ENCODE data around the gene CORO2A. TPM values are rescaled to one million over a fixed set of nuclear protein-coding genes. Genes with fewer than 3 reads are reported as not detected.

Gene CORO2A
- total RNA-seq, 1 experiment from 2014 or later, result 32.5 TPM

DNA sequence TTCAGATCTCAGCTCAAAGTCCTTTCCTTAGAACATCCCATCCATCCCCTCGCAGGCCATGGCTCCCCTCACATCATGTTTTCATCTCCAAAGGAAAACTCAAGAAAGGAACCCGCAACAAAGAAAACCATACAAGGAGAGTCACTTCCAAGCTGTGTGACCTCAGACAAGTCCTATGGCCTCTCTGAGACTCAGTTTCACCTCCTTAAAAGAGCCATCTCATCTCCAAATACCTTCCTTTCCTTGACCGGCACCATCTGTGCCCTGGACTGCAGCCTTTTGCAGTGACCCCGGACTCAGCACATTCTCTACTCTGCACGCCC lies 10.7 kb downstream of the CORO2A start:
- ATAC-seq (no peak), DNase-seq (ENCODE audit: low spot score) (no peak)
- H3K4me3 Mint-ChIP-seq, result no peak overlapping the region
- H3K27ac Mint-ChIP-seq, result peak overlapping the region; percentile 51
- H3K36me3 Mint-ChIP-seq, result no peaks in the 10 kb centered on the region
- no peaks in the 10 kb centered on the region for H3K27me3 Mint-ChIP-seq (ENCODE audit: low read depth)
- ChIA-PET CTCF (no interaction called here), POLR2A (no interaction called here)
- H3K9me3 Mint-ChIP-seq, result no peaks in the 10 kb centered on the region
- peaks cover 31% of the 10 kb centered on the region for H3K4me1 Mint-ChIP-seq
- TF ChIP-seq ESRRA (CRISPR knock-in tag; IDR thresholded peaks at IDR 0.05; ENCODE audit: borderline replicate concordance) (no peak), NR1H2 (CRISPR knock-in tag; IDR thresholded peaks at IDR 0.05) (no peak), CBFB (CRISPR knock-in tag; IDR thresholded peaks at IDR 0.05; ENCODE audit: low read depth) (no peak), OVOL2 (CRISPR knock-in tag; IDR thresholded peaks at IDR 0.05; ENCODE audit: borderline replicate concordance) (no peak), JUN (CRISPR knock-in tag; IDR thresholded peaks at IDR 0.05) (no peak), ZNF219 (CRISPR knock-in tag; IDR thresholded peaks at IDR 0.05; ENCODE audit: borderline replicate concordance) (no peak), NFE2L1 (CRISPR knock-in tag; IDR thresholded peaks at IDR 0.05) (no peak)

DNA sequence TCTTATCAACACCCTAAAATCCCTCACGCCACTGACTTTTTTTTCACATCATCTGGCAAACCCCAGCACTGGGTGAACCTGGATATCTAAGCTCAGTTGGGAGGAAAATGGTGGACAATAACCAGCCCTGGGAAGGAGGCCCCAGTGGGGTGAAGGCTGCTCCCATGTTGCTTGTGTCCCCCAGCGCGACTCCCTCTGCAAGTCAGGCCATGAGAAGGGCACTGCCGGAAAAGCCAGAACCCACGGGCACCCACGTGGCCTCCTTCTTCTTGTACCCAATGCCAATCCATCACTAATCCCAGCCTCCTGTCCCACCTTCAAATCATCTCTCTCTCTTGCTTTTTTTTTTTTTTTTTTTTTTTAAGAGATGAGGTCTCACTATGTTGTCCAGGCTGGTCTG lies 11.4 kb downstream of the CORO2A start:
- ChIA-PET POLR2A (no interaction called here), CTCF (no interaction called here)
- H3K27me3 Mint-ChIP-seq (ENCODE audit: low read depth), result no peaks in the 10 kb centered on the region
- no peak overlapping the region for H3K27ac Mint-ChIP-seq
- peaks cover 38% of the 10 kb centered on the region for H3K4me1 Mint-ChIP-seq
- DNase-seq (ENCODE audit: low spot score) (no peak), ATAC-seq (no peak)
- H3K36me3 Mint-ChIP-seq, result no peaks in the 10 kb centered on the region
- H3K9me3 Mint-ChIP-seq, result no peaks in the 10 kb centered on the region
- no peak for TF ChIP-seq ZNF317 (CRISPR knock-in tag; IDR thresholded peaks at IDR 0.05; ENCODE audit: borderline replicate concordance, low read depth)
- no peak for TF ChIP-seq SMAD4 (CRISPR knock-in tag; IDR thresholded peaks at IDR 0.05)
- TF ChIP-seq ZNF219 (CRISPR knock-in tag; IDR thresholded peaks at IDR 0.05; ENCODE audit: borderline replicate concordance), result no peak
- TF ChIP-seq HMGA2 (CRISPR knock-in tag; IDR thresholded peaks at IDR 0.05), result no peak
- no peak for TF ChIP-seq CREB1 (CRISPR knock-in tag; IDR thresholded peaks at IDR 0.05)
- no peak overlapping the region for H3K4me3 Mint-ChIP-seq

DNA sequence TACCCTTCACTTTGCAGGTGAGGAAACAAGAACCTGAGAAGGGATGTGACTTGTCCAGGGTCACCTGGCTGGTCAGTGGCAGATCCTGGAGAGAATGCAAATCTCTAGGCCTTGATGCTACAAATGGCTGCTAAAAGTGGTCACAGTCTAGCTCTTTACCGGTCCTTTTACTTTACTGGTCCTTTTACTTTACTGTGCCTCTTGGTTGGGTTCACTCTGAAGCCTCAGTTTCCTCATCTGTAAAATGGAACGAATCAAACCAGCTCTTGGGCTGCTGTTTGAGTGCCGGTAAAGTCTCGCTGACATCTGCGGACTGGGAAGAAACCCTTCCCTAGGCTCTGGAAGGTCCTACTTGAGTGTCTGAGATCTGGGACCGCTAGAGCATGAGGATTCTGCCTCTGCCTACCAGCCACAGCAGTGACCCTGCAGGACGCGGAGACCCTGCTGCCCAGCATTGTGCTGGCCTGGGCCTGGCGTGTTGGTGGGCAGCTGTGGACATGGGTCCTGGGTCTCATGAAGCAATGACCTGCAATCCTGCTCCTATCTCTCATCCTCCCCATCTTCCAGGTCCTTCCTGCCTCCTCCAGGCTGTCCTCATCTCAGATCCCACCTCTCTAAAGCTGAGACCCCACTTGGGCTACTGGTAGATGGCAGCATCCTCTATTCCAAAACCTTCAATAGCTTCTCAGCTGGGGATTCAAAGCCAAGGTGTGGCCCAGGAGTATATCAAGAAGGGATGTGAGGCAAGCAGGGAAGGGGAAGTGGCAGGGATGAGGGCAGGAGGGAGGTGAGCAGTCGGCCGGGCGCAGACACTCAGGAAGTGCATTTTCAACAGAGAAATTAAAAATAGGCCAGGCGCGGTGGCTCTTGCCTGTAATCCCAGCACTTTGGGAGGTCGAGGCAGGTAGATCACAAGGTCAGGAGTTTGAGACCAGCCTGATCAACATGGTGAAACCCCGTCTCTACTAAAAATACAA lies 13.3 kb downstream of the CORO2A start:
- H3K4me1 Mint-ChIP-seq, result peaks cover 52% of the 10 kb centered on the region
- ChIA-PET POLR2A (interaction anchor here (0.5 kb wide), 1 partner anchor 237 kb away, joined by 5 read pairs; no protein-coding TSS in a partner anchor), CTCF (interaction anchor here (0.9 kb wide), 1 partner anchor 12 kb away, joined by 3 read pairs; no protein-coding TSS in a partner anchor)
- no peaks in the 10 kb centered on the region for H3K27me3 Mint-ChIP-seq (ENCODE audit: low read depth)
- ATAC-seq, result no peak
- no peaks in the 10 kb centered on the region for H3K9me3 Mint-ChIP-seq
- no peak overlapping the region for H3K27ac Mint-ChIP-seq
- no peak overlapping the region for H3K4me3 Mint-ChIP-seq
- no peaks in the 10 kb centered on the region for H3K36me3 Mint-ChIP-seq
- TF ChIP-seq GRHL2 (CRISPR knock-in tag; IDR thresholded peaks at IDR 0.05; ENCODE audit: insufficient replicate concordance, severe bottlenecking) (no peak), NR1H2 (CRISPR knock-in tag; IDR thresholded peaks at IDR 0.05) (no peak), TP53 (CRISPR knock-in tag; IDR thresholded peaks at IDR 0.05) (no peak)
- no peak for DNase-seq (ENCODE audit: low spot score)

DNA sequence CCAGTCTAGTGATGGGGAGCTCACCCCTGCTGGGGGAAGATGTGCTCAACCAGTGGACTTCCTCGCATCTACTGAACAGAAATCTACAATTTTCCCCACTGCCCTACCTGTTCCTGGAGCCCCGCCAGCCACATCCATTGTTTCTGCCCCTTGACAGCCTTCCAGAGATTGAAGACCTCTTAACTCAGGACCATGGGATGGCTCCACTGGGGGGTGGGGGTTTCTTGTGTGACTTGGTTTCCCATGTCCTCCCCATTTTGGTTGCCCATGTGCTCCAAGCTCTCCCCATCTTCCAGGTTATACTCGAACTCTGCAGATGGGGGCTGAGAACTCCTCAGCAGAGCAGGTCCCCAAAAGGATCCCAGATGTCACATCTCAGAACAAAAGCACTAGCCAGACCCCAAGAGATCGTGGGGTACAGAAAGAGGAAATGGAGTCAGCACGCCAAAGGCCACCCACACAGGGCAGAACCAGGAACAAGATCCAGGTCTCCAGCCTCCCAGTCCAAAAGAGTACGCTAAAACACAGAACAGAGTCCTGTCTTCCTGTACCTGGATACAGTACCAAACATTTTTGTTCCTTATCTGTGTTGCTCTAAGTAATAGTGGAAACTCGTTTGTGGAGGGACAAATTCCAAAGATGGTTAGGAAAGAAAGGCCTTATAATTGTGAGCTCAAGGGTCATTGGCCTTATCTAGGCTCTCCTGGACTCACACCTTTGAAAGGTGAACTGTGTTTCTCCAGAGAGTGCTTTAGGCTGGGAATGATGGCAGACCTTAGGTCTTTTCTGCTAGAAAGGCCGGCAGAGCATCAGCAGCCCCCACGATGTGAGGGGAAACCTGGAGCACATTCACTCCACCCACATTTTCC lies 15.8 kb downstream of the CORO2A start:
- ChIA-PET POLR2A (interaction anchor here (0.6 kb wide), 1 partner anchor 10 kb away, joined by 7 read pairs; no protein-coding TSS in a partner anchor), CTCF (interaction anchor here (1.1 to 1.4 kb wide), 2 partner anchors 13 to 17 kb away, joined by 3 read pairs; no protein-coding TSS in a partner anchor)
- H3K9me3 Mint-ChIP-seq, result no peaks in the 10 kb centered on the region
- no peak for ATAC-seq
- DNase-seq (ENCODE audit: low spot score), result no peak
- no peak overlapping the region for H3K4me3 Mint-ChIP-seq
- H3K27me3 Mint-ChIP-seq (ENCODE audit: low read depth), result no peaks in the 10 kb centered on the region
- 0 out of 2 replicates have a peak overlapping the region, but pooled peaks have one; percentile 33 for H3K27ac Mint-ChIP-seq
- H3K4me1 Mint-ChIP-seq, result peaks cover 57% of the 10 kb centered on the region
- H3K36me3 Mint-ChIP-seq, result no peaks in the 10 kb centered on the region
- TF ChIP-seq, protein P1, sequence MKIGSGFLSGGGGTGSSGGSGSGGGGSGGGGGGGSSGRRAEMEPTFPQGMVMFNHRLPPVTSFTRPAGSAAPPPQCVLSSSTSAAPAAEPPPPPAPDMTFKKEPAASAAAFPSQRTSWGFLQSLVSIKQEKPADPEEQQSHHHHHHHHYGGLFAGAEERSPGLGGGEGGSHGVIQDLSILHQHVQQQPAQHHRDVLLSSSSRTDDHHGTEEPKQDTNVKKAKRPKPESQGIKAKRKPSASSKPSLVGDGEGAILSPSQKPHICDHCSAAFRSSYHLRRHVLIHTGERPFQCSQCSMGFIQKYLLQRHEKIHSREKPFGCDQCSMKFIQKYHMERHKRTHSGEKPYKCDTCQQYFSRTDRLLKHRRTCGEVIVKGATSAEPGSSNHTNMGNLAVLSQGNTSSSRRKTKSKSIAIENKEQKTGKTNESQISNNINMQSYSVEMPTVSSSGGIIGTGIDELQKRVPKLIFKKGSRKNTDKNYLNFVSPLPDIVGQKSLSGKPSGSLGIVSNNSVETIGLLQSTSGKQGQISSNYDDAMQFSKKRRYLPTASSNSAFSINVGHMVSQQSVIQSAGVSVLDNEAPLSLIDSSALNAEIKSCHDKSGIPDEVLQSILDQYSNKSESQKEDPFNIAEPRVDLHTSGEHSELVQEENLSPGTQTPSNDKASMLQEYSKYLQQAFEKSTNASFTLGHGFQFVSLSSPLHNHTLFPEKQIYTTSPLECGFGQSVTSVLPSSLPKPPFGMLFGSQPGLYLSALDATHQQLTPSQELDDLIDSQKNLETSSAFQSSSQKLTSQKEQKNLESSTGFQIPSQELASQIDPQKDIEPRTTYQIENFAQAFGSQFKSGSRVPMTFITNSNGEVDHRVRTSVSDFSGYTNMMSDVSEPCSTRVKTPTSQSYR (CRISPR knock-in tag; IDR thresholded peaks at IDR 0.05), result no peak
- TF ChIP-seq NFYB (CRISPR knock-in tag; conservative IDR thresholded peaks at IDR 0.05; ENCODE audit: low read depth) (no peak), SMAD4 (CRISPR knock-in tag; IDR thresholded peaks at IDR 0.05) (no peak), NR1H2 (CRISPR knock-in tag; IDR thresholded peaks at IDR 0.05) (no peak)
- TF ChIP-seq, protein P2, sequence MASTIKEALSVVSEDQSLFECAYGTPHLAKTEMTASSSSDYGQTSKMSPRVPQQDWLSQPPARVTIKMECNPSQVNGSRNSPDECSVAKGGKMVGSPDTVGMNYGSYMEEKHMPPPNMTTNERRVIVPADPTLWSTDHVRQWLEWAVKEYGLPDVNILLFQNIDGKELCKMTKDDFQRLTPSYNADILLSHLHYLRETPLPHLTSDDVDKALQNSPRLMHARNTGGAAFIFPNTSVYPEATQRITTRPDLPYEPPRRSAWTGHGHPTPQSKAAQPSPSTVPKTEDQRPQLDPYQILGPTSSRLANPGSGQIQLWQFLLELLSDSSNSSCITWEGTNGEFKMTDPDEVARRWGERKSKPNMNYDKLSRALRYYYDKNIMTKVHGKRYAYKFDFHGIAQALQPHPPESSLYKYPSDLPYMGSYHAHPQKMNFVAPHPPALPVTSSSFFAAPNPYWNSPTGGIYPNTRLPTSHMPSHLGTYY (CRISPR knock-in tag; IDR thresholded peaks at IDR 0.05), result no peak
- TF ChIP-seq, protein P3, sequence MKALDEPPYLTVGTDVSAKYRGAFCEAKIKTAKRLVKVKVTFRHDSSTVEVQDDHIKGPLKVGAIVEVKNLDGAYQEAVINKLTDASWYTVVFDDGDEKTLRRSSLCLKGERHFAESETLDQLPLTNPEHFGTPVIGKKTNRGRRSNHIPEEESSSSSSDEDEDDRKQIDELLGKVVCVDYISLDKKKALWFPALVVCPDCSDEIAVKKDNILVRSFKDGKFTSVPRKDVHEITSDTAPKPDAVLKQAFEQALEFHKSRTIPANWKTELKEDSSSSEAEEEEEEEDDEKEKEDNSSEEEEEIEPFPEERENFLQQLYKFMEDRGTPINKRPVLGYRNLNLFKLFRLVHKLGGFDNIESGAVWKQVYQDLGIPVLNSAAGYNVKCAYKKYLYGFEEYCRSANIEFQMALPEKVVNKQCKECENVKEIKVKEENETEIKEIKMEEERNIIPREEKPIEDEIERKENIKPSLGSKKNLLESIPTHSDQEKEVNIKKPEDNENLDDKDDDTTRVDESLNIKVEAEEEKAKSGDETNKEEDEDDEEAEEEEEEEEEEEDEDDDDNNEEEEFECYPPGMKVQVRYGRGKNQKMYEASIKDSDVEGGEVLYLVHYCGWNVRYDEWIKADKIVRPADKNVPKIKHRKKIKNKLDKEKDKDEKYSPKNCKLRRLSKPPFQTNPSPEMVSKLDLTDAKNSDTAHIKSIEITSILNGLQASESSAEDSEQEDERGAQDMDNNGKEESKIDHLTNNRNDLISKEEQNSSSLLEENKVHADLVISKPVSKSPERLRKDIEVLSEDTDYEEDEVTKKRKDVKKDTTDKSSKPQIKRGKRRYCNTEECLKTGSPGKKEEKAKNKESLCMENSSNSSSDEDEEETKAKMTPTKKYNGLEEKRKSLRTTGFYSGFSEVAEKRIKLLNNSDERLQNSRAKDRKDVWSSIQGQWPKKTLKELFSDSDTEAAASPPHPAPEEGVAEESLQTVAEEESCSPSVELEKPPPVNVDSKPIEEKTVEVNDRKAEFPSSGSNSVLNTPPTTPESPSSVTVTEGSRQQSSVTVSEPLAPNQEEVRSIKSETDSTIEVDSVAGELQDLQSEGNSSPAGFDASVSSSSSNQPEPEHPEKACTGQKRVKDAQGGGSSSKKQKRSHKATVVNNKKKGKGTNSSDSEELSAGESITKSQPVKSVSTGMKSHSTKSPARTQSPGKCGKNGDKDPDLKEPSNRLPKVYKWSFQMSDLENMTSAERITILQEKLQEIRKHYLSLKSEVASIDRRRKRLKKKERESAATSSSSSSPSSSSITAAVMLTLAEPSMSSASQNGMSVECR (CRISPR knock-in tag; IDR thresholded peaks at IDR 0.05; ENCODE audit: borderline replicate concordance), result no peak
